Common myeloid progenitor, CD34-positive (primary cell): ENCODE results near the gene RMP24.

ENCODE experiments used
- CTCF ChIA-PET: fragments of 350-600 bp; sonication (Branson Sonifier 250); formaldehyde crosslinking; loops from one replicate; lab custom pipeline; 2021; ENCODE audit warnings: antibody characterized with exemption; lab: Charles Lee
- POLR2A ChIA-PET: fragments of 350-600 bp; sonication (Branson Sonifier 250); formaldehyde crosslinking; loops from one replicate; lab custom pipeline; 2021; ENCODE audit warnings: antibody characterized with exemption; lab: Charles Lee
- DNase-seq, 3 donors: peaks; one replicate each; pipeline versions ENCODE4 v3.0.0 to v3.0.0-alpha.2; 2013
- H3K27ac ChIP-seq, 2 experiments: 1 replicate in 1 of 2; 2 replicates in 1 of 2; pipeline ENCODE4 v1.7.0; 2013; ENCODE audit warnings: inconsistent platforms in 2 of 2, low read length in 2 of 2, mild to moderate bottlenecking in 2 of 2, low read depth in 1 of 2, moderate library complexity in 1 of 2; ENCODE audit not compliant: severe bottlenecking in 2 of 2, insufficient read depth in 1 of 2, poor library complexity in 1 of 2
- H3K27me3 ChIP-seq, 5 experiments: replicated peaks in 2 of 5; 1 replicate in 3 of 5; 2 replicates in 2 of 5; pipeline versions ENCODE4 v1.6.1 to v1.7.0; 2013; ENCODE audit warnings: low read length in 4 of 5, mild to moderate bottlenecking in 2 of 5, moderate library complexity in 2 of 5, inconsistent platforms in 1 of 5; ENCODE audit not compliant: insufficient read depth in 5 of 5, control insufficient read depth in 4 of 5
- H3K36me3 ChIP-seq, 4 experiments: 1 replicate in 2 of 4; 2 replicates in 2 of 4; pipeline versions ENCODE4 v1.6.1 to v1.7.0; 2013; ENCODE audit warnings: low read length in 3 of 4, control low read depth in 1 of 4, mild to moderate bottlenecking in 1 of 4; ENCODE audit not compliant: control insufficient read depth in 4 of 4, insufficient read depth in 4 of 4
- H3K4me1 ChIP-seq, 4 experiments: 1 replicate in 3 of 4; 2 replicates in 1 of 4; pipeline versions ENCODE4 v1.6.1 to v1.7.1; 2013; ENCODE audit warnings: low read length in 3 of 4, mild to moderate bottlenecking in 3 of 4, control low read depth in 1 of 4, inconsistent platforms in 1 of 4, moderate library complexity in 1 of 4; ENCODE audit not compliant: control insufficient read depth in 4 of 4, insufficient read depth in 4 of 4; ENCODE audit errors: control extremely low read depth in 1 of 4
- H3K4me3 ChIP-seq, 7 experiments: 1 replicate in 4 of 7; 2 replicates in 3 of 7; pipeline versions ENCODE4 v1.5.1 to v1.7.0; 2013; ENCODE audit warnings: mild to moderate bottlenecking in 7 of 7, low read length in 6 of 7, moderate library complexity in 6 of 7, inconsistent platforms in 2 of 7, low read depth in 2 of 7, control low read depth in 1 of 7; ENCODE audit not compliant: insufficient read depth in 4 of 7, control insufficient read depth in 1 of 7; ENCODE audit errors: extremely low read depth in 1 of 7
- H3K9me3 ChIP-seq, 5 experiments: 1 replicate in 4 of 5; 2 replicates in 1 of 5; pipeline versions ENCODE4 v1.6.1 to v1.7.1; 2013; ENCODE audit warnings: low read length in 4 of 5, mild to moderate bottlenecking in 2 of 5, inconsistent platforms in 1 of 5, low read depth in 1 of 5, moderate library complexity in 1 of 5; ENCODE audit not compliant: control insufficient read depth in 4 of 5, insufficient read depth in 2 of 5; ENCODE audit errors: control extremely low read depth in 1 of 5
- WGBS: methylation state at CpG from one replicate; pipeline ENCODE4 v1.1.5; 2013; ENCODE audit not compliant: insufficient coverage; 5-methylcytosine and 5-hydroxymethylcytosine counted together

Gene RMP24

DNA sequence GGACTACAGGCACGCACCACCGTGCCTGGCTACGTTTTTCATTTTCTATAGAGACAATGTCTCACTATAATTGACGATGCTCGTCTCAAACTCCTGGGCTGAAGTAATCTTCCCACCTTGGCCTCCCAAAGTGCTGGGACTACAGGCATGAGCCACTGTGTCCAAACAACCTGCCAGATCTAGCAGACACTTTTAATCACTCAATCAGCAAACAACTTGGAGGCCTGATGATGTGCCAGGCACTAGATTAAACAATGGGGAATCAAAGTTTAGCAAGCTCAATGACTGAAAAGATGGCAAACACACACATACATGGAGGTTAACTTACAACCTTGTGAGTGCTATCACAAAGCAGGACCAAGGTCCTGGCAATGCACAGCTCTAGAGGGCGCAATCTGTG, 29.8 kb upstream of the RMP24 start:
- Histone ChIP-seq H3K27ac (no peak overlapping the region), H3K4me1 (no peaks in the 10 kb centered on the region), H3K4me3 (no peak overlapping the region), H3K9me3 (no peaks in the 10 kb centered on the region), H3K36me3 (no peaks in the 10 kb centered on the region), H3K27me3 (no peaks in the 10 kb centered on the region)
- ChIA-PET CTCF (interaction anchor here (1.8 kb wide), 1 partner anchor 8 kb away, joined by 9 read pairs; no protein-coding TSS in a partner anchor), POLR2A (no interaction called here)
- DNase-seq, result no peak
- 100% methylated on average over 5 of the region's 6 CpGs for WGBS

DNA sequence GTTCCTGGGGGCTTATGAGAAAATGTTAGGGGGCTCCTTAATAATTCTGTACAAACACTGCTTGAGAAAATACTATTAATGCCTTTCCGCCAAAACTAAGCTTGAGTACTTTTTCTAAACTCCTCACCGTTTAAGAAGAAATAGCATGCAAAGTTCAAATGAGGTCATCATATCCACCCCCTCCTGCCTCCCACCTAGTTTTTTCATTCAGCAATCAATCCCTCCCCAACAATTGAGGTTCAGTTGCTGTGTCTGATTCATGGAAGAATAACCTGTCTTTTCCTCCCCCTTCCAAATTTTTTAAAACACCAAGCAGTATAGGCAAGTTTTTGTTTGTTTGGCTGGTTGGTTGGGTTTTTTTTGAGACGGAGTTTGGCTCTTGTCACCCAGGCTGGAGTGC, 24.4 kb upstream of the RMP24 start:
- H3K27me3 ChIP-seq, result peaks cover 0 to 14% (median 0%) of the 10 kb centered on the region in 5 experiments
- H3K9me3 ChIP-seq, result peaks cover 0 to 2% (median 0%) of the 10 kb centered on the region in 5 experiments
- H3K4me3 ChIP-seq, result no peak overlapping the region
- POLR2A ChIA-PET, result interaction anchor here (0.6 kb wide), 1 partner anchor 16 kb away, joined by 3 read pairs; no protein-coding TSS in a partner anchor
- CTCF ChIA-PET, result interaction anchor here (1.1 kb wide), 1 partner anchor 188 kb away, joined by 3 read pairs; no protein-coding TSS in a partner anchor
- no peak overlapping the region for H3K27ac ChIP-seq
- WGBS, result 100% methylated on average over 2 of the region's 3 CpGs
- H3K36me3 ChIP-seq, result no peaks in the 10 kb centered on the region
- H3K4me1 ChIP-seq, result peaks cover 4 to 6% (median 4%) of the 10 kb centered on the region in 4 experiments
- no peak for DNase-seq

GRCh38 chr18:35949090-35949489, 23.4 kb upstream of the RMP24 start:
- ChIA-PET CTCF (interaction anchor here (2.6 kb wide), 1 partner anchor 7 kb away, joined by 9 read pairs; no protein-coding TSS in a partner anchor), POLR2A (no interaction called here)
- 87% methylated on average over 5 of the region's 6 CpGs for WGBS
- no peak for DNase-seq
- H3K27me3 ChIP-seq, result peaks cover 0 to 14% (median 0%) of the 10 kb centered on the region in 5 experiments
- peaks cover 0 to 3% (median 0%) of the 10 kb centered on the region in 5 experiments for H3K9me3 ChIP-seq
- H3K4me3 ChIP-seq, result no peak overlapping the region
- H3K27ac ChIP-seq, result no peak overlapping the region
- no peaks in the 10 kb centered on the region for H3K36me3 ChIP-seq
- H3K4me1 ChIP-seq, result peaks cover 4 to 6% (median 4%) of the 10 kb centered on the region in 4 experiments

- no peak overlapping the region for H3K27ac ChIP-seq
- POLR2A ChIA-PET, result no interaction called here
- H3K4me3 ChIP-seq, result peak overlapping the region; percentile 47 to 86 (median 69)
- no peaks in the 10 kb centered on the region for H3K36me3 ChIP-seq
- peaks cover 4 to 6% (median 4%) of the 10 kb centered on the region in 4 experiments for H3K4me1 ChIP-seq
- H3K27me3 ChIP-seq, result peaks cover 0 to 14% (median 0%) of the 10 kb centered on the region in 5 experiments
- 8% methylated on average over 49 of the region's 54 CpGs for WGBS
- DNase-seq, result peak; percentile 79 to 88 (median 87)
- peaks cover 0 to 3% (median 0%) of the 10 kb centered on the region in 5 experiments for H3K9me3 ChIP-seq
- CTCF ChIA-PET, result interaction anchor here (1.6 to 3.0 kb wide), 3 partner anchors 8 to 194 kb away, joined by 6 to 12 read pairs (median 9); no protein-coding TSS in a partner anchor
Observed at GRCh38 chr18:35949903-35950627, 22.4 kb upstream of the RMP24 start.

- peak overlapping the region in 6 of 7 experiments; percentile 59 to 86 (median 69) for H3K4me3 ChIP-seq
Observed at GRCh38 chr18:35950628-35950982, 21.9 kb upstream of the RMP24 start.

GRCh38 chr18:35953688-35954087, 18.8 kb upstream of the RMP24 start:
- Histone ChIP-seq H3K9me3 (peaks cover 0 to 3% (median 2%) of the 10 kb centered on the region in 5 experiments), H3K4me1 (peaks cover 4 to 6% (median 4%) of the 10 kb centered on the region in 4 experiments), H3K36me3 (no peaks in the 10 kb centered on the region), H3K4me3 (no peak overlapping the region), H3K27ac (no peak overlapping the region), H3K27me3 (peaks cover 0 to 14% (median 0%) of the 10 kb centered on the region in 5 experiments)
- WGBS, result no CpG with 5 or more reads among the region's 1 CpG
- CTCF ChIA-PET, result no interaction called here
- no peak for DNase-seq
- POLR2A ChIA-PET, result no interaction called here

More at GRCh38 chr18:35950628-35950982, 21.9 kb upstream of the RMP24 start:
- CTCF ChIA-PET, result interaction anchor here (0.7 to 3.0 kb wide), 5 partner anchors 9 to 929 kb away, joined by 3 to 12 read pairs (median 6); no protein-coding TSS in a partner anchor
- Histone ChIP-seq H3K9me3 (peaks cover 0 to 3% (median 0%) of the 10 kb centered on the region in 5 experiments), H3K27ac (no peak overlapping the region), H3K36me3 (no peaks in the 10 kb centered on the region), H3K4me1 (peaks cover 4 to 6% (median 4%) of the 10 kb centered on the region in 4 experiments), H3K27me3 (peaks cover 0 to 14% (median 0%) of the 10 kb centered on the region in 5 experiments)
- no peak for DNase-seq
- 41% methylated on average over 3 of the region's 6 CpGs for WGBS
- POLR2A ChIA-PET, result no interaction called here

DNA sequence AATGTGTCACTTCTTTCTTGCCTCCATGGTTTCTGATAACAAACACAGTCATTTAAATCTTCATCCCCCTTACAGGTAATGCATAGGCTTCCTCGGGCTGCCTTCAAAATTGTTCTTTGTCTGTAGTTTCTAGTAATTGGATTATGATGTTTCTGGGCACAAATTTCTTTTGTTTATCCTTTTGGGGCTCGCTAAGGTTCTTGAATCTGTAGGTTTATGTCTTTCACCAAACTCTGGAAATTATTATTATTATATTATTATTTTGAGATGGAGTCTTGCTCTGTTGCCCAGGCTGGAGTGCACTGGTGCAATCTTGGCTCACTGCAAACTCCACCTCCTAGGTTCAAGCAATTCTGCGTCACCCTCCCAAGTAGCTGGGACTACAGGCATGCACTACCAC, 16.3 kb upstream of the RMP24 start:
- Histone ChIP-seq H3K27ac (no peak overlapping the region), H3K27me3 (no peaks in the 10 kb centered on the region), H3K4me3 (no peak overlapping the region), H3K9me3 (peaks cover 0 to 4% (median 2%) of the 10 kb centered on the region in 5 experiments), H3K4me1 (no peaks in the 10 kb centered on the region), H3K36me3 (no peaks in the 10 kb centered on the region)
- ChIA-PET CTCF (no interaction called here), POLR2A (no interaction called here)
- DNase-seq, result no peak
- no CpG with 5 or more reads among the region's 3 CpGs for WGBS
